T-helper 17 cell (primary cell): ENCODE data around the gene SYT7. TPM values are rescaled to one million over a fixed set of nuclear protein-coding genes. Genes with fewer than 3 reads are reported as not detected.

Experiments
- ATAC-seq: fragments of 150-1000 bp; cut with Tn5 transposase; 2 replicates; pipeline ENCODE4 v1.10.0; 2021; ENCODE audit warnings: mild to moderate bottlenecking, moderate library complexity
- DNase-seq, 3 donors: peaks; one replicate each; pipeline versions ENCODE4 v3.0.0 to v3.0.0-alpha.2; 2020 to 2021
- H3K9me3 ChIP-seq: one replicate; pipeline ENCODE4 v1.7.0; 2013; ENCODE audit warnings: low read length, mild to moderate bottlenecking; ENCODE audit not compliant: control insufficient read depth, poor library complexity, severe bottlenecking
- H3K27ac Mint-ChIP-seq: one replicate; pipeline ENCODE4 v1.8.0; 2022; ENCODE audit warnings: mild to moderate bottlenecking, moderate library complexity, mixed read lengths
- H3K27me3 Mint-ChIP-seq: one replicate; pipeline ENCODE4 v1.8.0; 2022; ENCODE audit warnings: mixed read lengths
- H3K36me3 Mint-ChIP-seq: one replicate; pipeline ENCODE4 v1.8.0; 2022; ENCODE audit warnings: low read depth, mixed read lengths
- H3K4me1 Mint-ChIP-seq: one replicate; pipeline ENCODE4 v1.8.0; 2022; ENCODE audit warnings: mild to moderate bottlenecking, mixed read lengths
- H3K4me3 Mint-ChIP-seq: one replicate; pipeline ENCODE4 v1.8.0; 2022; ENCODE audit warnings: mild to moderate bottlenecking, moderate library complexity, mixed read lengths
- total RNA-seq, 4 donors: library from RNA in 2 of 4; stranded (reverse) in 2 of 4; gene quantifications; one replicate each; pipeline ENCODE4 v1.2.3 and lab custom pipeline; 2022 to 2026

Gene SYT7
- total RNA-seq, 2 donors from 2014 or later = not detected

- peaks cover 53% of the 10 kb centered on the region for H3K27me3 Mint-ChIP-seq
- no peak overlapping the region for H3K4me3 Mint-ChIP-seq
Observed at GRCh38 chr11:61514050-61514917, 66.6 kb downstream of the SYT7 start.

GRCh38 chr11:61513143-61513765 is 67.6 kb downstream of the SYT7 start:
- Mint-ChIP-seq H3K4me1 (peaks cover 15% of the 10 kb centered on the region), H3K4me3 (peak overlapping the region; percentile 12), H3K27me3 (peaks cover 45% of the 10 kb centered on the region), H3K36me3 (peaks cover 2% of the 10 kb centered on the region), H3K27ac (no peak overlapping the region)
- ATAC-seq (no peak), DNase-seq (no peak)
- no peaks in the 10 kb centered on the region for H3K9me3 ChIP-seq

More at GRCh38 chr11:61514050-61514917, 66.6 kb downstream of the SYT7 start:
- Mint-ChIP-seq H3K36me3 (peaks cover 2% of the 10 kb centered on the region), H3K27ac (no peak overlapping the region), H3K4me1 (peaks cover 15% of the 10 kb centered on the region)
- no peak for DNase-seq
- ATAC-seq = no peak
- H3K9me3 ChIP-seq = no peaks in the 10 kb centered on the region

- ATAC-seq = no peak
- Mint-ChIP-seq H3K36me3 (peaks cover 2% of the 10 kb centered on the region), H3K27me3 (peaks cover 53% of the 10 kb centered on the region), H3K4me1 (peaks cover 19% of the 10 kb centered on the region), H3K4me3 (no peak overlapping the region), H3K27ac (no peak overlapping the region)
- DNase-seq = no peak
- no peaks in the 10 kb centered on the region for H3K9me3 ChIP-seq
Observed at GRCh38 chr11:61512435-61512834, 68.4 kb downstream of the SYT7 start.

- H3K4me1 Mint-ChIP-seq = peaks cover 9% of the 10 kb centered on the region
- peaks cover 54% of the 10 kb centered on the region for H3K27me3 Mint-ChIP-seq
- H3K9me3 ChIP-seq = no peaks in the 10 kb centered on the region
- ATAC-seq (no peak), DNase-seq (no peak)
- no peak overlapping the region for H3K27ac Mint-ChIP-seq
- H3K4me3 Mint-ChIP-seq = no peak overlapping the region
- peaks cover 2% of the 10 kb centered on the region for H3K36me3 Mint-ChIP-seq
Observed at GRCh38 chr11:61511383-61511782, 69.5 kb downstream of the SYT7 start.

- peaks cover 9% of the 10 kb centered on the region for H3K4me1 Mint-ChIP-seq
- H3K9me3 ChIP-seq = no peaks in the 10 kb centered on the region
- DNase-seq = no peak
- no peak overlapping the region for H3K4me3 Mint-ChIP-seq
- no peak overlapping the region for H3K27ac Mint-ChIP-seq
- H3K27me3 Mint-ChIP-seq = peaks cover 58% of the 10 kb centered on the region
- ATAC-seq = no peak
- H3K36me3 Mint-ChIP-seq = peaks cover 2% of the 10 kb centered on the region
Observed at GRCh38 chr11:61510974-61511373, 69.9 kb downstream of the SYT7 start.

- H3K27me3 Mint-ChIP-seq = peaks cover 64% of the 10 kb centered on the region
- ATAC-seq (no peak), DNase-seq (no peak)
- H3K27ac Mint-ChIP-seq = no peak overlapping the region
- H3K4me1 Mint-ChIP-seq = peaks cover 9% of the 10 kb centered on the region
- H3K36me3 Mint-ChIP-seq = peaks cover 2% of the 10 kb centered on the region
- H3K4me3 Mint-ChIP-seq = peak overlapping the region; percentile 63
- H3K9me3 ChIP-seq = no peaks in the 10 kb centered on the region
Observed at GRCh38 chr11:61510166-61510919, 70.5 kb downstream of the SYT7 start.

GRCh38 chr11:61509043-61510029 is 71.5 kb downstream of the SYT7 start:
- H3K27ac Mint-ChIP-seq = no peak overlapping the region
- peaks cover 9% of the 10 kb centered on the region for H3K4me1 Mint-ChIP-seq
- peak overlapping the region; percentile 67 for H3K4me3 Mint-ChIP-seq
- H3K9me3 ChIP-seq = no peaks in the 10 kb centered on the region
- peak; percentile 88 for ATAC-seq
- peaks cover 2% of the 10 kb centered on the region for H3K36me3 Mint-ChIP-seq
- peak; percentile 26 to 42 (median 27) for DNase-seq
- H3K27me3 Mint-ChIP-seq = peaks cover 66% of the 10 kb centered on the region

- H3K9me3 ChIP-seq = no peaks in the 10 kb centered on the region
- DNase-seq (peak in 2 of 3 donors; percentile 11 to 12), ATAC-seq (peak; percentile 38)
- Mint-ChIP-seq H3K27me3 (peaks cover 57% of the 10 kb centered on the region), H3K36me3 (peaks cover 2% of the 10 kb centered on the region), H3K4me1 (peaks cover 9% of the 10 kb centered on the region), H3K27ac (no peak within 1 kb of the TSS), H3K4me3 (peak within 1 kb of the TSS; percentile 83)
Observed at GRCh38 chr11:61507962-61508861, 72.7 kb downstream of the SYT7 start, which contains the start of gene LRRC10B. TSS of gene LRRC10B (plus strand) at chr11:61508749. CDS start at chr11:61508999, 250 bp downstream.

GRCh38 chr11:61507012-61507768 is 73.7 kb downstream of the SYT7 start:
- Mint-ChIP-seq H3K27ac (no peak overlapping the region), H3K4me1 (peaks cover 7% of the 10 kb centered on the region), H3K4me3 (peak overlapping the region; percentile 15), H3K27me3 (peaks cover 53% of the 10 kb centered on the region), H3K36me3 (peaks cover 2% of the 10 kb centered on the region)
- no peaks in the 10 kb centered on the region for H3K9me3 ChIP-seq
- DNase-seq (no peak), ATAC-seq (no peak)

- Mint-ChIP-seq H3K27me3 (peaks cover 49% of the 10 kb centered on the region), H3K27ac (no peak overlapping the region), H3K4me3 (no peak overlapping the region), H3K4me1 (peaks cover 4% of the 10 kb centered on the region), H3K36me3 (no peaks in the 10 kb centered on the region)
- DNase-seq = no peak
- no peak for ATAC-seq
- no peaks in the 10 kb centered on the region for H3K9me3 ChIP-seq
Observed at GRCh38 chr11:61505640-61506155, 75.2 kb downstream of the SYT7 start.

GRCh38 chr11:61505106-61505505 is 75.8 kb downstream of the SYT7 start:
- no peak for DNase-seq
- no peak for ATAC-seq
- H3K9me3 ChIP-seq = no peaks in the 10 kb centered on the region
- H3K27me3 Mint-ChIP-seq = peaks cover 45% of the 10 kb centered on the region
- H3K4me1 Mint-ChIP-seq = peaks cover 4% of the 10 kb centered on the region
- no peak overlapping the region for H3K27ac Mint-ChIP-seq
- H3K36me3 Mint-ChIP-seq = no peaks in the 10 kb centered on the region
- no peak overlapping the region for H3K4me3 Mint-ChIP-seq
